GM18505 (cell line): ENCODE measurements around the gene STK32C.
"Not testable (repeated sequence)": the region's sequence is repeated elsewhere in the genome, so short reads cannot be mapped to it uniquely, and the experiment has no call there.

ENCODE experiments used
- ATAC-seq: cut with Tn5 transposase; IDR thresholded peaks from one replicate; pipeline ENCODE4 v1.9.1; 2021; ENCODE audit not compliant: unreplicated experiment
- POLR2A ChIP-seq: IDR thresholded peaks from 4 replicates; pipeline ENCODE4 v1.6.1; 2011; ENCODE audit warnings: borderline replicate concordance; ENCODE audit not compliant: insufficient read depth, insufficient read length; ENCODE audit errors: extremely low read depth

STK32C gene

GRCh38 chr10:132220061-132220460, 87.7 kb downstream of the STK32C start:
- ATAC-seq = no peak
- TF ChIP-seq POLR2A = no peak

- no peak for TF ChIP-seq POLR2A
Measured at GRCh38 chr10:132219486-132219885, 88.3 kb downstream of the STK32C start.

GRCh38 chr10:132216441-132216840, 91.3 kb downstream of the STK32C start:
- not testable (repeated sequence) for ATAC-seq

More at GRCh38 chr10:132219486-132219885, 88.3 kb downstream of the STK32C start:
- ATAC-seq = no peak

GRCh38 chr10:132213917-132214316, 93.8 kb downstream of the STK32C start:
- TF ChIP-seq POLR2A = no peak
- no peak for ATAC-seq

GRCh38 chr10:132212816-132213215, 94.9 kb downstream of the STK32C start:
- ATAC-seq = no peak
- TF ChIP-seq POLR2A = no peak

- TF ChIP-seq POLR2A = no peak
- ATAC-seq = no peak
Measured at GRCh38 chr10:132211246-132211645, 96.5 kb downstream of the STK32C start.

- no peak for ATAC-seq
- no peak for TF ChIP-seq POLR2A
Measured at GRCh38 chr10:132210766-132211165, 97.0 kb downstream of the STK32C start.

GRCh38 chr10:132209978-132210530, 97.7 kb downstream of the STK32C start:
- TF ChIP-seq POLR2A = no peak
- ATAC-seq = no peak

- TF ChIP-seq POLR2A = no peak
- no peak for ATAC-seq
Measured at GRCh38 chr10:132209130-132209529, 98.6 kb downstream of the STK32C start.

GRCh38 chr10:132208462-132209050, 99.2 kb downstream of the STK32C start:
- TF ChIP-seq POLR2A = no peak

GRCh38 chr10:132207536-132208461, 100.0 kb downstream of the STK32C start:
- no peak for ATAC-seq
- no peak for TF ChIP-seq POLR2A

More at GRCh38 chr10:132208462-132209050, 99.2 kb downstream of the STK32C start:
- ATAC-seq = no peak

GRCh38 chr10:132206806-132207535, 100.8 kb downstream of the STK32C start:
- ATAC-seq = no peak
- no peak for TF ChIP-seq POLR2A

GRCh38 chr10:132206377-132206745, 101.4 kb downstream of the STK32C start:
- no peak for ATAC-seq
- no peak for TF ChIP-seq POLR2A
